ENCODE measurements around the gene HEXD.

DNA sequence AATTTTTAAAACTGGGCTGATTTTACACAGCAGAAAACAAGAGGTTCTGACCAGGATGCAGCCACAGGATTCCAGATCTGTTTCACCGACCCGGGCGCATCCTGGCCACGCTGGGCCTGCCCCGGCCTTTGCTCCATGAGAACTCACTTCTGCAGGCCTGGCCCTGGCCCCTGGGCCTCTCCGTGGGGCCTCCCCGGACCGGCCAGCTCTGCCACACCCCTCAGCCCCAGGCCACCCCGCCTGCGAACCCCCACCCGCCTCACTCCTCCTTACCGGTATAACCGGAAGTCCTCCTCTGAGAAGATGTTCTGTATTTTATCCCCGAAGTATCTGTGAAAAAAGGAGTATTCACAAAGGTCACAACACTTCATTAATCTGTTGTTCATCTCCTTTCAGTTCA, 13.1 kb upstream of the HEXD start:
- TF ChIP-seq CTCF (conservative IDR thresholded peaks at IDR 0.05 in 1 of 2, IDR thresholded peaks at IDR 0.05 in 1 of 2; ENCODE audit: low read depth in 1 of 2, low read length in 2 of 2), result no peak
- no peak for TF ChIP-seq EZH2 (IDR thresholded peaks at IDR 0.05; ENCODE audit: low read length, missing control alignments)

Measured in fibroblast of lung (primary cell).